ENCODE data around the gene SPECC1.
A peak's percentile ranks its signal among the peaks of the same experiment; 100 is the strongest.
"Not testable (repeated sequence)": the region's sequence is repeated elsewhere in the genome, so short reads cannot be mapped to it uniquely, and the experiment has no call there.

Gene SPECC1

DNA sequence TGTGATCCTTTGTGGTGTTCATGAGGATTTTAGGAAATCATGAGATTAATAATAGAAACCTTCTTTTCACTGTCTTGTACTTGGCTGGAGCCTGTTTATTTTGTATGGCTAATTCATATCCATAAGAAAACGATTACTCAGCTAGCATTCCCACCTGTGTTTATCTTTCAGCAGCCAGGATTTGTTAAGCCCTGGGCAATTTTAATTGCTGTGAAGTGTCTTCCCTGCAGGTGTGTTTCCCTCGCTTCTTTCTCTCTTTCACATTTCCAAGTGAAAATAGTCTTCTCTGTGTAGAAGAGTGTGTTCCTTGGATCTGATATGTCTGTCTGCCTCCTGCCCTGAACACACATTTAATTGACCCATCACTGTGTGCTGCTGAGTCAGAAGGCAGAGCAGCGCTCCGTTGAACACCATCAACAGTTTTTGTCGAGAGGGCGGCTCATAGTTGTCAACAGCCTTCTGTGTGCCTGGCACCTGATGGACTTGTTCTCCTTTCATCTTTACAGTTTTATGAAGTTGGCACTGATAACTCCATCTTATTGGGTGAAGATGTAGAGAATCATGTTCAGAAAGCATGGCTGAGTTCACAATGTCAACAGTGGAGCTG is 83.2 kb downstream of the SPECC1 start:
- TF ChIP-seq CTCF (conservative IDR thresholded peaks at IDR 0.05) = no peak
- peak overlapping the region; percentile 13; the same call in 1 of the 2 replicates for H3K27ac ChIP-seq

DNA sequence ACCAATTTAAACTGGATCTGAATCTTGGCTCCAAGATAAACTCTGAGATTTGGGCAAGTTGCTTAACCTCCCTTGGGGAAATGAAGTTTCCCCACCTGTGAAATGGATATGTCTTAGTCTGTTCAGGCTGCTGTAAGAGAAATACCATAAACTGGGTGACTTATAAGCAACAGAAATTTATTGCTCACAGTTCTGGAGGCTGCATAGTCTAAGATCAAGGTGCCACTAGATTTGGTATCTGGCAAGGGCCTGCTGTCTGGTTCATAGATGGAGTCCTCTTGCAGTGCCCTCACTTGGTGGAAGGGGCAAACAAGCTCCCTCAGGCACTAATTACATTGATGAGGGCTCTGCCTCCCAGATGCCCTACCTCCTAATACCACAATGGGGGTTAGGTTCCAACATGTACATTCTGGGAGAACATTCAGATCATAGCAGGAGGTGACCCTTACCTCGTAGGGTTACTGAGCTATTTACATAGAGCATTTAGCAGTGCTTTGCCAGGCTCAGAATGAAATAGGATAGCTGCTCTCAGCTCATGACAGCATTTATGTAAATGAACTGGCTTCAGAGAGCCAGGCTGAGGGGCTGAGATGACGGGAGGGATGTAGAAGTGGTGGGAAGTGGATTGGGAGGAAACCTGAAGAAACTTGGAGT is 83.9 kb downstream of the SPECC1 start:
- peak overlapping the region; percentile 13; the same call in 1 of the 2 replicates for H3K27ac ChIP-seq
- TF ChIP-seq CTCF (conservative IDR thresholded peaks at IDR 0.05) = no peak

GRCh38 chr17:20094777-20095176 is 85.6 kb downstream of the SPECC1 start:
- H3K27ac ChIP-seq = no peak overlapping the region
- TF ChIP-seq CTCF (conservative IDR thresholded peaks at IDR 0.05) = no peak

DNA sequence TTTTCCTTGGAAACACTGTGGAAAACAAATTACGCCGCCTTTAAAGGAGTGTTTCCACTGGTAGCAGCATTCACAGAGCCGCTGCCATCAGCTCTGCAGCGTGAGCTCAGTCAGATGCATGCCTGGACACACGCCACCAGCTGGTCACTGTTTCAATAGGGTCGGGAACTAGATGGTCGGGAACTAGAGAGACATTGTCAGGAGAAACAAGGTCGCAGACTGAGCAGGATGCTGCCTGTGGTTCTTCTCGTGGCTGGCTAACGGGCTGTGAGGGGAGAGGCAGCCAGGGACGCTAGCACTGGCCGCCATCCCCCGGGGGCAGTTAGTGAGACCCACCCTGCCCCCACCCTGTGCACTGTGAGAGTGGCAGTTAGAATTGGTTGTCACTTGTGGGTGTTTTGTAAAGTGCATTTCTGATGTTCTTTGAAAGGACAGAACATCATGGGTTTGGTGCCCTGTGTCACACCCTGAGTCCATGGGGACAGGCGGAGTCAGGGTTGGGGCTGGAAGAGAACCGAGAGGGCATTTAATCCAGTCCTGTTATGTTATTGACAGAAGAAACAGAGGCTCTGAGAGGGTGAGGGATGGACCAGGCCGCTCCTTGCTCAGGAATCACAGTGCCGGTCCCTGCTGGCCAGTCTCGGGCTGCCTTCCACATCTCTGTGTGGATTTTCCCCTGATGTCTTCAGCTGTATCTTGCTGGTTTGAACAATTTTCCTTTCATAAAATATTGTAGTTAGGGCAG is 86.3 kb downstream of the SPECC1 start:
- TF ChIP-seq CTCF (conservative IDR thresholded peaks at IDR 0.05) = peak; percentile 69
- H3K27ac ChIP-seq = no peak overlapping the region

DNA sequence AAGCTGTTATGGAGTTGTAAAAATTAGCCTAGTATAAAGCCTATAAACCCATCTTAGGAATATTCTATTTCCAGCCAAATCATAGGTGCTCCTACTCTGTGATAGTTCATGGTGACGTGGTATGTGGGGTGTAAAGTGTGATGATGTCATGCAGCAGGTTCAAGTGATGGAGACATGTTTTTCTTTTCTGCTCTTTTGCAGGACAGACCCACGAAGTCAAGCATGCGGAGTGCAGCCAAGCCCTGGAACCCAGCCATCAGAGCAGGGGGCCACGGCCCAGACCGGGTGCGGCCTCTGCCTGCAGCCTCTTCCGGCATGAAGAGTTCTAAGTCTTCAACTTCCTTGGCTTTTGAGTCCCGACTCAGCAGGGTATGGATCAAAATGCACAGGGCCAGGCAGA is 87.3 kb downstream of the SPECC1 start:
- no peak overlapping the region for H3K27ac ChIP-seq
- no peak for TF ChIP-seq CTCF (conservative IDR thresholded peaks at IDR 0.05)

- no peak overlapping the region for H3K27ac ChIP-seq
- no peak for TF ChIP-seq CTCF (conservative IDR thresholded peaks at IDR 0.05)
These were observed 88.2 kb downstream of the SPECC1 start for GRCh38 chr17:20097330-20097729.

DNA sequence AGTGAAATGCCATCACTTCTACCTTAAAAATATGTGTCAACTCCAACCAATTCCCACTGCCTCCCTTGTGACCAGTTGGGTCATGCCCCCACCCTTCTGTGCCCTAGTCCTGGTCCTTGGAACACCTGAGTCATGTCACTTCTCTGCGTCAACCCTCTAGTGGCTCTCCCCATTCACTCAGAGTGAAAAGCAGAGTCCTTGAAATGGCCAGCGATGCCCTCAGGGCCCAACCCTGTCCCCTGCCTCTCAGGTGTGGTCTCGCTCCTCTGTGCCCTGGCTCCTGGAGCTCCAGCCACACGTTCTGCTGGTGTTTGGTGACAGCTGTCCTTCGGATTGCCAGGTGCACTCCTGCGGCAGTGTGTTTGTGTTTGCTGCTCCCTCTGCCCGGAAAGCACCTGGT is 89.2 kb downstream of the SPECC1 start:
- no peak for TF ChIP-seq CTCF (conservative IDR thresholded peaks at IDR 0.05)
- no peak overlapping the region for H3K27ac ChIP-seq

- H3K27ac ChIP-seq = not testable (repeated sequence)
These were observed 91.6 kb downstream of the SPECC1 start for GRCh38 chr17:20100806-20101205.

Measured in VCaP (cell line).